ENCODE measurements around the gene TUFM. TPM values are rescaled to one million over a fixed set of nuclear protein-coding genes. Genes with fewer than 3 reads are reported as not detected.

TUFM gene
- total RNA-seq, 3 donors from 2014 or later: 97.9 to 103 (median 98.4) TPM

DNA sequence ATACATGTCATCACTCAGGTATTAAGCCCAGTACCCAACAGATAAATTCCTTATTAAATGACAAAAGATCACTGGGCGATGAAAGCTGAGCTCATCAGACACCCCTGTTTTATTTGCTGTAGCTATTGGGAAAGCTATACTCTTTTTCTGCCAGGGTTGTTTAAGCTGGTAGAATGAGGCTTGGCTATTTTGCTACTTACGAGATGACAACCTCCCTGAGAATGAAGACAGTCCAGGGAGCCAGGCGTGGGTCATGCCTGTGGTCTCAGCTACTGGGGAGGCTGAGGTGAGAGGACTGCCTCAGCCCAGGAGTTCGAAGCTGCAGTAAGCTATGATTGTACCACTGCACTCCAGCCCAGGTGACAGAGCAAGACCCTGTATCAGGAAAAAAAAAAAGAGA, 13.2 kb upstream of the TUFM start:
- Histone ChIP-seq H3K36me3 (no peaks in the 10 kb centered on the region), H3K27ac (peak overlapping the region in 1 of 2 donors; percentile 76), H3K4me3 (no peak overlapping the region), H3K27me3 (no peaks in the 10 kb centered on the region), H3K4me1 (no peaks in the 10 kb centered on the region), H3K9me3 (no peaks in the 10 kb centered on the region)
- no peak for DNase-seq (ENCODE audit: low spot score in 2 of 2)
- TF ChIP-seq, protein P1, sequence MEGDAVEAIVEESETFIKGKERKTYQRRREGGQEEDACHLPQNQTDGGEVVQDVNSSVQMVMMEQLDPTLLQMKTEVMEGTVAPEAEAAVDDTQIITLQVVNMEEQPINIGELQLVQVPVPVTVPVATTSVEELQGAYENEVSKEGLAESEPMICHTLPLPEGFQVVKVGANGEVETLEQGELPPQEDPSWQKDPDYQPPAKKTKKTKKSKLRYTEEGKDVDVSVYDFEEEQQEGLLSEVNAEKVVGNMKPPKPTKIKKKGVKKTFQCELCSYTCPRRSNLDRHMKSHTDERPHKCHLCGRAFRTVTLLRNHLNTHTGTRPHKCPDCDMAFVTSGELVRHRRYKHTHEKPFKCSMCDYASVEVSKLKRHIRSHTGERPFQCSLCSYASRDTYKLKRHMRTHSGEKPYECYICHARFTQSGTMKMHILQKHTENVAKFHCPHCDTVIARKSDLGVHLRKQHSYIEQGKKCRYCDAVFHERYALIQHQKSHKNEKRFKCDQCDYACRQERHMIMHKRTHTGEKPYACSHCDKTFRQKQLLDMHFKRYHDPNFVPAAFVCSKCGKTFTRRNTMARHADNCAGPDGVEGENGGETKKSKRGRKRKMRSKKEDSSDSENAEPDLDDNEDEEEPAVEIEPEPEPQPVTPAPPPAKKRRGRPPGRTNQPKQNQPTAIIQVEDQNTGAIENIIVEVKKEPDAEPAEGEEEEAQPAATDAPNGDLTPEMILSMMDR (IDR thresholded peaks at IDR 0.05): no peak
- TF ChIP-seq POLR2A (IDR thresholded peaks at IDR 0.05) (no peak), POLR2AphosphoS5 (IDR thresholded peaks at IDR 0.05) (no peak)
- intact Hi-C loops (cut with DNase I; ENCODE audit: low total_unique reads): no loop called here

DNA sequence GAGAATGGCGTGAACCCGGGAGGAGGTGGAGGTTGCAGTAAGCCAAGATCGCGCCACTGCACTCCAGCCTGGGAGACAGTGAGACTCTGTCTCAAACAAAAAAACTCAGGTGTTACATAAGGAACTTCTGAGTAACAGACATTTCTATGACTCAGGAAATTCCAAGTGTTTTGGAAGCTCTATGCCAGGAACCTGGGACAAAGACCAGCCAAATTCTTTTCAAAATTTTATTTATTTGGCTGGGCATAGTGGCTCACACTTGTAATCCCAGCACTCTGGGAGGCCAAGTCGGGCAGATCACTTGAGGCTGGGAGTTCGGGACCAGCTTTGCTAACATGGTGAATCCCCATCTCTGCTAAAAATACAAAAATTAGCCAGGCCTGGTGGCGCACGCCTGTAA, 12.3 kb upstream of the TUFM start:
- H3K4me3 ChIP-seq: no peak overlapping the region
- DNase-seq (ENCODE audit: low spot score in 2 of 2): no peak
- H3K36me3 ChIP-seq: no peaks in the 10 kb centered on the region
- H3K9me3 ChIP-seq: no peaks in the 10 kb centered on the region
- TF ChIP-seq, protein P1 (IDR thresholded peaks at IDR 0.05): no peak
- TF ChIP-seq POLR2A (IDR thresholded peaks at IDR 0.05): no peak
- TF ChIP-seq POLR2AphosphoS5 (IDR thresholded peaks at IDR 0.05): no peak
- intact Hi-C loops (cut with DNase I; ENCODE audit: low total_unique reads): no loop called here
- no peaks in the 10 kb centered on the region for H3K4me1 ChIP-seq
- H3K27me3 ChIP-seq: no peaks in the 10 kb centered on the region
- peak overlapping the region; percentile 76 to 88 for H3K27ac ChIP-seq

DNA sequence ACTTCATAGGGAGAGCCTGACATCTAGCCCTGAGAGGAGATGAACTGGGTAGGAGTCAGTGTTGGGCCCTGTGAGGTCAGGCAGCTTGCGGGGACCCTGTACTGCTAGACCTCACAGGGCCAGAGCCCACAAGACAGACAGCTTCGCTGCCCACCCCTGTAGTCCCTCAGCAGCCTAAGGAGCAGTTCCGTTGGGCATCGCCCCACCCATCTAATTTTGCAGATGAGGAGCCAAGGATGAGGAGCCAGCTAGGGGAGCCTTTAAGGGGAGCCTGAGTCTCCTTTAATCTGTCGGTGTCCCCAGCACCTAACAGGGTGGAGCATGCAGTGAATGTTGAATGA, 755 bp upstream of the TUFM start:
- TF ChIP-seq, protein P1 (IDR thresholded peaks at IDR 0.05): no peak
- no peak for TF ChIP-seq POLR2A (IDR thresholded peaks at IDR 0.05)
- TF ChIP-seq POLR2AphosphoS5 (IDR thresholded peaks at IDR 0.05): no peak
- Histone ChIP-seq H3K27me3 (no peaks in the 10 kb centered on the region), H3K36me3 (peaks cover 7% of the 10 kb centered on the region), H3K9me3 (no peaks in the 10 kb centered on the region), H3K4me1 (peaks cover 7 to 9% of the 10 kb centered on the region in 2 donors), H3K4me3 (peak overlapping the region; percentile 89 to 96 (median 94)), H3K27ac (peak overlapping the region; percentile 92 to 94)
- no peak for DNase-seq (ENCODE audit: low spot score in 2 of 2)
- intact Hi-C loops (cut with DNase I; ENCODE audit: low total_unique reads): loop anchor here (1.0 kb wide), 1 partner anchor 31 kb away; the partner anchor contains the start of gene ATP2A1

DNA sequence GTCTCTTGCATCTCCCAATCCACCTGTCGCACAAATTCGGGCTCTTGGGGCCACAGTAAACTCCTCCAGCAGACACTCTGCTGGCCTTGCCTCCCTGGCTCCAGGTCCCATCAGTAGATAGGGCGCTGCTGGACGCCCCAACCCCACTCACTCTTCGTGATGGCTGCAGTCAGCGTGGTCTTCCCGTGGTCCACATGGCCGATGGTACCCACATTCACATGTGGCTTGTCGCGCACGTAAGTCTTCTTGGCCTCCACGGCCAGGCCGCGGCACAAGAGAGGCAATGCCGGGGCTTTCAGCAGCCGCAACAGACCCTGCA, 428 bp downstream of the TUFM start:
- peak overlapping the region; percentile 92 to 94 for H3K27ac ChIP-seq
- no peak for DNase-seq (ENCODE audit: low spot score in 2 of 2)
- TF ChIP-seq POLR2A (IDR thresholded peaks at IDR 0.05): no peak
- TF ChIP-seq POLR2AphosphoS5 (IDR thresholded peaks at IDR 0.05): no peak
- TF ChIP-seq, protein P1 (IDR thresholded peaks at IDR 0.05): no peak
- peaks cover 7 to 9% of the 10 kb centered on the region in 2 donors for H3K4me1 ChIP-seq
- peaks cover 7% of the 10 kb centered on the region for H3K36me3 ChIP-seq
- intact Hi-C loops (cut with DNase I; ENCODE audit: low total_unique reads): loop anchor here (1.0 kb wide), 1 partner anchor 33 kb away; the partner anchor contains the start of gene ATP2A1
- H3K9me3 ChIP-seq: no peaks in the 10 kb centered on the region
- no peaks in the 10 kb centered on the region for H3K27me3 ChIP-seq
- H3K4me3 ChIP-seq: peak overlapping the region; percentile 89 to 96 (median 94)

DNA sequence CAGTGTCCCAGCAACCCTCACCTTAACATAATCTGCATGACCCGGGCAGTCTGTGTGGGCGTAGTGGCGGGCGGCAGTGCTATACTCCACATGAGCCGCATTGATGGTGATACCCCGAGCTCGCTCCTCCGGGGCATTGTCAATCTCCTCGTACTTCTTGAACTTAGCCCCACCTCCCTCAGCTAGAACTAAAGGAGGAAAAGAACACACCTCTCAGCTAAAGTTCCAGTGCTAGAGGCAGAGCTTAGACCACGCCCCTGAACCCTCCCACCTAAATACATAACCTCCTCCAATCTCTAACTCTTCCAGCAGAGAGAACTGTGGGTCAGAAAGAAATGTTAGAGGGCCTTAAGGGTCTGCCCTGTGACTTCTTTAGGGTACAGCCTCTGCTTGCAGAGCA, 855 bp downstream of the TUFM start:
- Histone ChIP-seq H3K9me3 (no peaks in the 10 kb centered on the region), H3K4me1 (peaks cover 7 to 9% of the 10 kb centered on the region in 2 donors), H3K36me3 (peaks cover 7% of the 10 kb centered on the region), H3K4me3 (peak overlapping the region; percentile 89 to 96 (median 94)), H3K27ac (peak overlapping the region; percentile 92 to 94), H3K27me3 (no peaks in the 10 kb centered on the region)
- TF ChIP-seq POLR2A (IDR thresholded peaks at IDR 0.05): no peak
- TF ChIP-seq, protein P1 (IDR thresholded peaks at IDR 0.05): no peak
- no peak for TF ChIP-seq POLR2AphosphoS5 (IDR thresholded peaks at IDR 0.05)
- no peak for DNase-seq (ENCODE audit: low spot score in 2 of 2)
- intact Hi-C loops (cut with DNase I; ENCODE audit: low total_unique reads): no loop called here
